Kidney (tissue), 14 donors: ENCODE results near the gene HLA-DOB. TPM values are rescaled to one million over a fixed set of nuclear protein-coding genes. Genes with fewer than 3 reads are reported as not detected.

Experiments used
- DNase-seq, 5 donors: peaks; one replicate each; pipeline ENCODE4 v3.0.0-alpha.2; 2013 to 2020
- FAIRE-seq: peaks from 2 replicates; lab custom pipeline; 2012; peaks lifted over from hg19 to GRCh38; lab: Jason Lieb, UNC
- H3K27ac ChIP-seq, 2 donors: one replicate each; pipeline ENCODE4 v1.7.0; 2013; ENCODE audit warnings: low read depth in 2 of 2, low read length in 2 of 2, inconsistent platforms in 1 of 2
- H3K27me3 ChIP-seq: one replicate; pipeline ENCODE4 v1.7.1; 2013; ENCODE audit warnings: low read length, inconsistent platforms; ENCODE audit not compliant: control insufficient read depth, insufficient read depth
- H3K36me3 ChIP-seq, 3 donors: one replicate each; pipeline versions ENCODE4 v1.7.0 to v1.7.1; 2013; ENCODE audit warnings: low read length in 3 of 3, control low read depth in 1 of 3, inconsistent platforms in 1 of 3; ENCODE audit not compliant: insufficient read depth in 3 of 3, control insufficient read depth in 2 of 3
- H3K4me1 ChIP-seq, 3 donors: one replicate each; pipeline versions ENCODE4 v1.7.0 to v1.7.1; 2013; ENCODE audit warnings: low read length in 3 of 3, inconsistent platforms in 1 of 3, low read depth in 1 of 3; ENCODE audit not compliant: control insufficient read depth in 2 of 3, insufficient read depth in 2 of 3
- H3K4me3 ChIP-seq, 3 donors: one replicate each; pipeline versions ENCODE4 v1.7.0 to v1.8.1; 2013; ENCODE audit warnings: low read length in 3 of 3, control low read depth in 1 of 3, inconsistent platforms in 1 of 3
- H3K9ac ChIP-seq, 3 donors: one replicate each; pipeline versions ENCODE4 v1.7.0 to v1.7.1; 2013; ENCODE audit warnings: low read length in 3 of 3, control low read depth in 1 of 3, inconsistent platforms in 1 of 3
- H3K9me3 ChIP-seq, 3 donors: one replicate each; pipeline versions ENCODE4 v1.7.0 to v1.7.1; 2013; ENCODE audit warnings: low read length in 3 of 3, control low read depth in 1 of 3, inconsistent platforms in 1 of 3; ENCODE audit not compliant: control insufficient read depth in 2 of 3, insufficient read depth in 1 of 3
- CTCF ChIP-seq: IDR thresholded peaks from 3 replicates; pipeline ENCODE4 v1.5.1; 2012; ENCODE audit warnings: mild to moderate bottlenecking, moderate library complexity, borderline replicate concordance; ENCODE audit not compliant: insufficient read depth; ENCODE audit errors: extremely low read depth
- intact Hi-C: fragments of 100-400 bp; cut with DNase I; formaldehyde crosslinking; loops from one replicate; pipeline ENCODE4 v1.11.1; 2022
- polyA plus RNA-seq: library from polyadenylated mRNA; stranded (reverse); fragments of 350-450 nt; fragmentation: Illumina TruSeq; extraction: RNeasy Lipid Tissue Mini Kit (QIAGEN cat#74804); gene quantifications from one replicate; pipeline ENCODE4 v1.2.3, GENCODE V29; 2014; ENCODE audit warnings: low read depth, low replicate concordance; ENCODE audit not compliant: insufficient read depth
- total RNA-seq: library from RNA; stranded (reverse); fragmentation: NEBNext Ultra II Directional; extraction: Animal tissue kit (Norgen Biotek cat#: 25700); gene quantifications from one replicate; pipeline ENCODE4 v1.2.1, GENCODE V29; 2021
- donor health status: control.
- donor health status: control.
- donor health status: control.
- donor health status: control.
- donor health status: control.
- donor health status: DM: yes; HTN: yes; CAD: no.
- donor health status: Normal renal cell carcinoma (clear cell type).

HLA-DOB gene
- total and polyA plus RNA-seq, 2 donors from 2014 or later, result 1.9 to 6.1 TPM

DNA sequence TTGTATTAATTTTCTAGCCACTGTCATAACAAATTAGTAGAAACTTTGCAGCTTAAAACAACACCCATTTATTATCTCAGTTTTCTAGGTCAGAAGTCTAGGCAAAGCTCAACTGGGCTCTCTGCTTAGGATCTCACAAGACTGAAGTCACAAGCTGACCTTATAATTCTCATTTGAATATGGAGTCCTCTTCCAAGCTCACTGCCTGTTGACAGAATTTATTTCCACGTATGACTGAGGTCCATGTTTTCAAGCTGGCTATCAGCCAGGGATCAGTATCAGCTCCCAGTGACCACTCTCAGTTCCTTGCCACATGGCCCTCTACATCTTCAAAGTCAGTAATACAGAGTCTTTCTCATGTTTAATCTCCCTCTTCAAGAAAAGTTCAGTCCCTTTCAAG, 41.7 kb downstream of the HLA-DOB start:
- H3K36me3 ChIP-seq, result no peaks in the 10 kb centered on the region
- H3K4me1 ChIP-seq, result no peaks in the 10 kb centered on the region
- H3K9ac ChIP-seq, result no peak overlapping the region
- intact Hi-C loops, result no loop called here
- FAIRE-seq (no peak), DNase-seq (no peak)
- H3K9me3 ChIP-seq, result no peaks in the 10 kb centered on the region
- no peak overlapping the region for H3K4me3 ChIP-seq
- no peaks in the 10 kb centered on the region for H3K27me3 ChIP-seq
- H3K27ac ChIP-seq, result no peak overlapping the region
- TF ChIP-seq CTCF, result no peak

DNA sequence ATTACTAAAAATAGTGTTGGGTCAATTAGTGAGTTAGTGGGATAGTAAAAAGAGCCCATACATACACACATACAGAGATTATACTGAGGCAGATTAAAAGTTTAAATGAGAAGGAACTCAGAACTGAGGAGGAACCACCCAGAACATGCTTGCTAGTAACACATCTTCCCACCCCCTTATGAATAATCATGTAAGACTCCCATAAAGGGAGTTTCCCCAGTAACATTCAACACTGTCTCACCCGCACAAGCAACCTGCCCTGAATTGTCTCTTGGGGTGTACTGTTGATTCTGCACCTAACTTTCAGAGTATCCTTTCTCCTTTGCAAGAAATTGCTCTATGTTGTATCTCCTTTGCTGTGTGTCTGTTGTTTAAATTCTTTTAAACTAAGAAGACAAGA, 42.4 kb downstream of the HLA-DOB start:
- DNase-seq (no peak), FAIRE-seq (no peak)
- Histone ChIP-seq H3K27ac (no peak overlapping the region), H3K36me3 (no peaks in the 10 kb centered on the region), H3K4me3 (no peak overlapping the region), H3K4me1 (no peaks in the 10 kb centered on the region), H3K9me3 (no peaks in the 10 kb centered on the region), H3K27me3 (no peaks in the 10 kb centered on the region), H3K9ac (no peak overlapping the region)
- intact Hi-C loops, result no loop called here
- TF ChIP-seq CTCF, result no peak

GRCh38 chr6:32772656-32773055, 44.1 kb downstream of the HLA-DOB start:
- DNase-seq (no peak), FAIRE-seq (no peak)
- Histone ChIP-seq H3K4me3 (no peak overlapping the region), H3K9me3 (no peaks in the 10 kb centered on the region), H3K36me3 (no peaks in the 10 kb centered on the region), H3K9ac (no peak overlapping the region), H3K27ac (no peak overlapping the region), H3K4me1 (no peaks in the 10 kb centered on the region), H3K27me3 (no peaks in the 10 kb centered on the region)
- intact Hi-C loops, result no loop called here
- no peak for TF ChIP-seq CTCF

DNA sequence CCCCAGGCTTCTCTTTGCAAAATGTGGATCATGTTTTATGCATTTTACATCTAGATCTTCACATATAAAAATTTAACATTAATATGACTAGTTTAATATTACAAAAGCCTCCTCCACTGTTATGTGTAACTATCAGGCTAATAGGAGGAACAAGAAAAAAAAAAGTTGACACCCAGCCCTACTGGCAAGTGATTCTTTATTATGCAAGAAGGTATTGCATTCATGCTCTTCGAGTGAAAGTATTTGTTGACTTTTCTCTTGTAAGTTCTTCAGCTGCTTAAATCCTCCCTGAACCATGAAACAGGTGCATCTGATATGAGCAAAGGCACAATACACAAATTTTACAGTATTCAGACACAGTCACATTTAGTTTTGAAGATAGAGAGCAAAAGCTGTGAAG, 52.8 kb downstream of the HLA-DOB start:
- intact Hi-C loops, result no loop called here
- no peak overlapping the region for H3K4me3 ChIP-seq
- DNase-seq (no peak), FAIRE-seq (no peak)
- H3K9ac ChIP-seq, result no peak overlapping the region
- H3K27me3 ChIP-seq, result peaks cover 4% of the 10 kb centered on the region
- TF ChIP-seq CTCF, result no peak
- no peaks in the 10 kb centered on the region for H3K4me1 ChIP-seq
- no peaks in the 10 kb centered on the region for H3K36me3 ChIP-seq
- no peaks in the 10 kb centered on the region for H3K9me3 ChIP-seq
- no peak overlapping the region for H3K27ac ChIP-seq
